Mammary epithelial cell (primary cell): ENCODE data around the gene SLC23A1.

Source experiments
- EZH2 ChIP-seq: IDR thresholded peaks from 2 replicates; pipeline ENCODE4 v1.6.1; 2012; ENCODE audit warnings: low read length, inconsistent platforms, borderline replicate concordance
- TF ChIP-seq, protein P1 (sequence below), 2 donors: IDR thresholded peaks in 1 of 2; conservative IDR thresholded peaks in 1 of 2; 2 replicates each; pipeline ENCODE4 v1.5.1; 2011 to 2012; ENCODE audit warnings: inconsistent platforms in 2 of 2, low read length in 2 of 2, mild to moderate bottlenecking in 2 of 2, control low read depth in 1 of 2, low read depth in 1 of 2; ENCODE audit not compliant: insufficient read depth in 1 of 2; ENCODE audit errors: extremely low read depth in 1 of 2

DNA sequence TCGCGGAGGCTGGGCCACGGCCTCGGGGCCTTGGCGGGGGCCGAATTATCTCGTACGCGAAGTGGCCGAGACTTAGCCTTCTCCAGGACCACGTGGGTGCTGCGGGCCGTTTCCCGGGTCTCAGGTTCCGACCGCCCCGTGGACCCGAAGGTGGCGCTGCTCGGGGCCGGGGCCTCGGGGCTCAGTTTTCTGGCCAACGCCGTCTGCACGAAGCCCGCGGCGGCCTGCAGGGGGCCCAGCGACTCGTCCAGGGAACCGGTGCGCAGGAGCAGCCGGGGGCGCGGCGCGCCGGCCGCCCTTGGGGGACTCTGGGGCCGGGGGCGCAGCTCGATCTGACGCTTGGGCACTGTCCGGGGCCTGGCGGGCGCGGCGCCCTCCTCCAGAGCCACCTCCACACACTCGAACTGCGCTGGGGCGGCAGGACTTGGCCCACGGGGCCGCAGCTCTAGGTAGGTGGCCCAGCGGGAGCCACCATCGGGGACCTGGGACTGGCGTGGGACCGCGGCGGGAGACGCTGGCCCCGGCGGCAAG, 11.1 kb upstream of the SLC23A1 start:
- TF ChIP-seq, protein P1, sequence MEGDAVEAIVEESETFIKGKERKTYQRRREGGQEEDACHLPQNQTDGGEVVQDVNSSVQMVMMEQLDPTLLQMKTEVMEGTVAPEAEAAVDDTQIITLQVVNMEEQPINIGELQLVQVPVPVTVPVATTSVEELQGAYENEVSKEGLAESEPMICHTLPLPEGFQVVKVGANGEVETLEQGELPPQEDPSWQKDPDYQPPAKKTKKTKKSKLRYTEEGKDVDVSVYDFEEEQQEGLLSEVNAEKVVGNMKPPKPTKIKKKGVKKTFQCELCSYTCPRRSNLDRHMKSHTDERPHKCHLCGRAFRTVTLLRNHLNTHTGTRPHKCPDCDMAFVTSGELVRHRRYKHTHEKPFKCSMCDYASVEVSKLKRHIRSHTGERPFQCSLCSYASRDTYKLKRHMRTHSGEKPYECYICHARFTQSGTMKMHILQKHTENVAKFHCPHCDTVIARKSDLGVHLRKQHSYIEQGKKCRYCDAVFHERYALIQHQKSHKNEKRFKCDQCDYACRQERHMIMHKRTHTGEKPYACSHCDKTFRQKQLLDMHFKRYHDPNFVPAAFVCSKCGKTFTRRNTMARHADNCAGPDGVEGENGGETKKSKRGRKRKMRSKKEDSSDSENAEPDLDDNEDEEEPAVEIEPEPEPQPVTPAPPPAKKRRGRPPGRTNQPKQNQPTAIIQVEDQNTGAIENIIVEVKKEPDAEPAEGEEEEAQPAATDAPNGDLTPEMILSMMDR (conservative IDR thresholded peaks at IDR 0.05 in 1 of 2, IDR thresholded peaks at IDR 0.05 in 1 of 2; ENCODE audit: extremely low read depth in 1 of 2, insufficient read depth in 1 of 2, low read depth in 1 of 2, low read length in 2 of 2): no peak
- TF ChIP-seq EZH2: no peak
